HG03280 (cell line): Measurements from ENCODE around the gene CHST8.

Experiments
- ATAC-seq: cut with Tn5 transposase; IDR thresholded peaks from one replicate; pipeline ENCODE4 v1.9.1; 2021; ENCODE audit warnings: mild to moderate bottlenecking, moderate library complexity; ENCODE audit not compliant: unreplicated experiment

Gene CHST8

GRCh38 chr19:33730858-33731607 lies 109.3 kb downstream of the CHST8 start:
- ATAC-seq, result no peak

GRCh38 chr19:33731881-33732280 lies 110.1 kb downstream of the CHST8 start:
- no peak for ATAC-seq

- no peak for ATAC-seq
Observed at GRCh38 chr19:33734913-33735312, 113.2 kb downstream of the CHST8 start.

GRCh38 chr19:33736158-33736557 lies 114.4 kb downstream of the CHST8 start:
- no peak for ATAC-seq

GRCh38 chr19:33736787-33737186 lies 115.0 kb downstream of the CHST8 start:
- ATAC-seq, result no peak

GRCh38 chr19:33737681-33738371 lies 116.1 kb downstream of the CHST8 start:
- no peak for ATAC-seq

- no peak for ATAC-seq
Observed at GRCh38 chr19:33740811-33741396, 119.2 kb downstream of the CHST8 start.

- ATAC-seq, result no peak
Observed at GRCh38 chr19:33745297-33745696, 123.5 kb downstream of the CHST8 start.

- ATAC-seq, result no peak
Observed at GRCh38 chr19:33746159-33746558, 124.4 kb downstream of the CHST8 start.

GRCh38 chr19:33747273-33747672 lies 125.5 kb downstream of the CHST8 start:
- no peak for ATAC-seq

- ATAC-seq, result no peak
Observed at GRCh38 chr19:33748231-33748630, 126.5 kb downstream of the CHST8 start.

GRCh38 chr19:33749016-33749415 lies 127.3 kb downstream of the CHST8 start:
- no peak for ATAC-seq

GRCh38 chr19:33749619-33750175 lies 127.9 kb downstream of the CHST8 start:
- no peak for ATAC-seq

GRCh38 chr19:33750587-33751435 lies 129.1 kb downstream of the CHST8 start:
- no peak for ATAC-seq

GRCh38 chr19:33751436-33751770 lies 129.7 kb downstream of the CHST8 start:
- no peak for ATAC-seq

GRCh38 chr19:33752018-33752800 lies 130.5 kb downstream of the CHST8 start:
- ATAC-seq, result no peak

GRCh38 chr19:33752945-33753344 lies 131.2 kb downstream of the CHST8 start:
- ATAC-seq, result no peak

- no peak for ATAC-seq
Observed at GRCh38 chr19:33754361-33754760, 132.6 kb downstream of the CHST8 start.

- no peak for ATAC-seq
Observed at GRCh38 chr19:33755099-33756035, 133.6 kb downstream of the CHST8 start.
